Dermis blood vessel endothelial cell (primary cell): ENCODE measurements around the gene KCNJ14. TPM values are rescaled to one million over a fixed set of nuclear protein-coding genes. Genes with fewer than 3 reads are reported as not detected.
A peak's percentile ranks its signal among the peaks of the same experiment; 100 is the strongest.

Experiments
- DNase-seq: peaks from one replicate; pipeline ENCODE4 v3.0.0; 2010
- total RNA-seq: library from RNA; depleted of rRNA; stranded (reverse); fragments of >200 nt; gene quantifications from 2 replicates; pipeline ENCODE4 v1.2.3, GENCODE V29; 2014

KCNJ14 gene
- total RNA-seq, 1 donor from 2014 or later: 0.51 TPM

DNA sequence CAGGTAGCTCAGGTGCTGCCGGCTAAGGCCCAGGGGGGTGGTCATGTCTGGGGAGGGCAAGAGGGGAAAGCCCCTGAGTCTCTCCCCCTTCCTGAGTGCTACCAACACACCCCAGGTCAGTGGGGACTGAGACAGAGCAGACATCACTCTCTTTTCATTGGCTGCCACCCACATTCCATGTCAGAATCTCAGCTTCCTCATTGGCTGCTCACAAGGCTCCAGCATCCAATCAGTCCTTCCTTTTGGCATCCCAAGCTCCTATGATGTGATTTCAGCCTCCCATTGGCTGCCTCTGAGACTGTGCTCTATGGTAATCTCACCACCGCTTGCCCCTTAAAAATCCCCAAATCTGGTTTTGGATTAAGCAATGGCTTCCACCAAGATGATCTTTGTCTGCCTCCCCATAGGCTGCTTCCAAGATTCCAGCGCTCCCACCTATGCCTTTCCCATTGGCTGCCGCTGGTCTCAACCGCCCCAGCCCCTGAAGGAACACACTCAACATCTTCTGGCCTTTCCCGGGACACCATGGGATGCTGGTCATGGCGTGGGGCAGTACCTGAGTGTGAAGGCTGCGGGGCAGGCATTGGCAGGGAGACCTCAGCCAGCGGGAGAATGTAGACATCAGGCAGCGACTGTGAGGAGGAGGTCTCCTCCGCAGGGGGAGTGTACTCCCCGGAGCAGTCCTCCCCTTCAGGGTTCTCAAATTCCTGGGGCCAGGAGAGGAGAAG is 54.3 kb downstream of the KCNJ14 start:
- DNase-seq: peak; percentile 31

DNA sequence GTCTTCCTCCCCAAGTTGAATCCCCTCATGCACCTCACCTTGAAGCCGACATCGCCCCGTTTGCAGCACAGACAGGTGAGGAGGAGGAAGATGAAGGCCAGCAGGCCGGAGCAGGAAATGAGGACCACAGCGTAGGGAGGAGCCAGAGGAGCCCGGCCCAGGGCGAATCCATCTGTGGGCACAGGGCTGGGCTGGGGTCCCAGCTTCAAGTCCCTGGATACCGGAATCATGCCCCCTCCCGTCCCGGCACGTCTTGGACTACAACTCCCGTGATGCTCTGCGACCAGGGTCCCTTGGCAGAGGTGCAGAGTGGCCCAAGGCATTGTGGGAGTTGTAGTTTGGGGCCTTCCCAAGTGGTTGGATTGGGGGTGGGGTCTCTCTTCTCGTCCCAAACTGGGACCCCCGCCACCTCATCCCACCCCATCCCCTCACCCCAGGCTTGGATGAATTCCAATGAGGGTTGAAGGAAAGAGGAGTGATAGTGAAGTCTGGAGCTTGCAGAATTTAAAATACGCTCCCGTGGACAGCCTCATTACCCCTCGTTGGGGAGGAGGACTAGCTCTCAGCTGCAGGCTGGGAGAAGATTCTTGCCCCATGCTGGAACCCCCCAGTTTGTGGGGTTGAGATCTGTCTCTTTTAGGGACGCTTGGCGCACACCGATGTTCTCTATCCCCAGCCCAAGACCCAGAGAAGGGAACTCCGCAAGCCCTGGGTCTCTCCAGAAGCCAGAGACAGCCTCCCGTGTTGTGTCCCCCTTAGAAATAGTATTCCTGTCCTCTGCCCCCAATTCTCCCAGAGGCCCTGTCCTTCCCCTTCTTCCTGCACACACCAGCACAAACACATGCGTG is 55.3 kb downstream of the KCNJ14 start:
- DNase-seq: peak; percentile 67

DNA sequence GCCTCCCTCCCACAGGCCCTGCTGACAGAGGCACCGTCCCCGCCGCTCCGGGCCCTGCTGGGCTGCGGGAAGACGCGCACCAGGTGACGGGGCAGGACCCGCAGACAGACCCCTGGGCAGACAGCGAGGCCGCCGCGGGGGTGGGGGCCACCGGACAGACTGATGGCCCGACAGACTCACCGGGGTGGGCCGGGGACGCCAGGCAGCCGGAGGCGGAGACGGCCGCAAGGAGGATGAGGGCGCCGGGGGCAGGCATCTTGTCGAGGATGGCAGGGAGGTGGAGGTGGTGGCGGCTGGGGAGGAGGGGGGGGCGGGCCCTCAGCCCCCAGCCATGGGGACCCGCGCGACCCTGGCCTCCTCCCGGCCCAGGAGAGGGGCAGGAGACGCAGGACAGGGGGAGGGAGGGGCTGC is 56.0 kb downstream of the KCNJ14 start:
- no peak for DNase-seq

- no peak for DNase-seq
Observed at GRCh38 chr19:48511800-48512503, 56.6 kb downstream of the KCNJ14 start, which contains the start of gene LMTK3. TSS of gene LMTK3 (minus strand) at chr19:48511835. CDS start at chr19:48511576, 259 bp downstream.

DNA sequence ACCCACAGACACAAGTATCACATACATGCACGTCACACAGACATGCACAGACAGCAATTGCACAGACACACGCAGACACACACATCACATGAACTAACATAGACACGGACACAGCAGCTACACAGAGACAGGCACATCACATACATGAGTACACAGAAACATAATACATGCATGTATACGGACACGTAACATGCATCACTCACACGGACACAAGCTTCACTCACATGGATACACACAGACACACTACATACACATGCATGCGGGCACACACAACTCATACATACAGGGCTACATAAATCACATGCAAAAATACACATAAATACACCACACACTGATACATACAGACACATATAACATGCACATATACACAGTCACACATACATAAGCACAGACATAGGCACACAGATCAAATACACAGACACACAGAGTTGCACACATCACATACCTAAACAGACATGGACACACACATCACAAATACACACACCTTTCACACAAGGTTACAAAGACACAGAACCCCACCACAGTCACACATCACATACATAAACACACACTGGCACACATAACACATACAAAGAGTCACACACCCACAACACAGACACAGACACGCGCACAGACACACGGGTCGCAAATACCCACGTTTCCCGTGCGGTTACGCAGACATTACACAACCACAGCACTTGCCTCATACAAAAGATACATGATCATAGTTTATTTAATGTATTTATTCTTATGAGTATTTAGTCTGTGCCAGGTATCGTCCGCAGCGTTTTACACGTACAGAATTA is 57.3 kb downstream of the KCNJ14 start:
- DNase-seq: no peak

- peak; percentile 74 for DNase-seq
Observed at GRCh38 chr19:48513289-48514122, 58.1 kb downstream of the KCNJ14 start.

DNA sequence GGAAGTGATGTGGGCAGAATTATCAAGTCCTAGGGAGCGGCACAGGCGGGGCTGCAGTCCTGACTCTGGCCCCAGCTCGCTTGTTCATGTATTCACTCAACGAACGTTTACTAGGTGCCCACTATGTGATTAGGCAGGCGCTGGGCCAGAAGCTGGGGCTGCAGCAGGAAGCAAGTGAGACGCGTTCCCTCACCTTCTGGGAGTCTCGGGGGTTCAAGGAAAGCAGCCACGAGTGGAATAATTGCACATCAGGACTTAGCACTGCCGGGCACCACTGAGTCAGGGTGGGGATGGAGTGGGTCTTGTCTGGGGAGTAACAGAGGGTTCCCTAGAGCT is 58.7 kb downstream of the KCNJ14 start:
- DNase-seq: no peak

GRCh38 chr19:48516536-48516935 is 61.2 kb downstream of the KCNJ14 start:
- DNase-seq: no peak

Other genes starting within 250 kb of the KCNJ14 start
- gene CARD8, start 199.7 kb upstream of the KCNJ14 start, total RNA-seq: 104 and 112 TPM in 2 replicates
- 0.34 and 0.84 TPM in 2 replicates for gene ZNF114, start 185.5 kb upstream of the KCNJ14 start, total RNA-seq
- 4.0 and 7.3 TPM in 2 replicates for gene EMP3, start 130.0 kb upstream of the KCNJ14 start, total RNA-seq
- 1.9 and 3.8 TPM in 2 replicates for gene TMEM143, start 91.6 kb upstream of the KCNJ14 start, total RNA-seq
- gene SYNGR4, start 91.2 kb upstream of the KCNJ14 start, total RNA-seq: not detected in 2 replicates
- 37.6 and 70.8 TPM in 2 replicates for gene KDELR1, start 64.0 kb upstream of the KCNJ14 start, total RNA-seq
- gene GRIN2D, start 61.9 kb upstream of the KCNJ14 start, total RNA-seq: 0.51 and 0.79 TPM in 2 replicates
- 41.4 and 57.9 TPM in 2 replicates for gene GRWD1, start 9.6 kb upstream of the KCNJ14 start, total RNA-seq
- gene CYTH2, start 13.8 kb downstream of the KCNJ14 start, total RNA-seq: 63.1 and 89.0 TPM in 2 replicates
- gene LMTK3, start 56.3 kb downstream of the KCNJ14 start, total RNA-seq: 0.14 TPM in 1 of 2 replicates, not detected in the other
- 0.42 TPM in 1 of 2 replicates, not detected in the other for gene SULT2B1, start 96.6 kb downstream of the KCNJ14 start, total RNA-seq
- not detected in 2 replicates for gene SPACA4, start 151.2 kb downstream of the KCNJ14 start, total RNA-seq
- gene FAM83E, start 159.5 kb downstream of the KCNJ14 start, total RNA-seq: 0.51 TPM in 1 of 2 replicates, not detected in the other
- 1,626 and 2,230 TPM in 2 replicates for gene RPL18, start 163.6 kb downstream of the KCNJ14 start, total RNA-seq
- 8.8 and 12.6 TPM in 2 replicates for gene SPHK2, start 163.9 kb downstream of the KCNJ14 start, total RNA-seq
- gene DBP, start 181.8 kb downstream of the KCNJ14 start, total RNA-seq: 1.6 and 3.1 TPM in 2 replicates
- gene CA11, start 190.6 kb downstream of the KCNJ14 start, total RNA-seq: 1.7 and 4.8 TPM in 2 replicates
- 0.05 TPM in 1 of 2 replicates, not detected in the other for gene NTN5, start 217.4 kb downstream of the KCNJ14 start, total RNA-seq
- gene FUT2, start 240.4 kb downstream of the KCNJ14 start, total RNA-seq: not detected in 2 replicates